ENCODE results near the gene ADAMTSL2.

- TF ChIP-seq, protein P1, sequence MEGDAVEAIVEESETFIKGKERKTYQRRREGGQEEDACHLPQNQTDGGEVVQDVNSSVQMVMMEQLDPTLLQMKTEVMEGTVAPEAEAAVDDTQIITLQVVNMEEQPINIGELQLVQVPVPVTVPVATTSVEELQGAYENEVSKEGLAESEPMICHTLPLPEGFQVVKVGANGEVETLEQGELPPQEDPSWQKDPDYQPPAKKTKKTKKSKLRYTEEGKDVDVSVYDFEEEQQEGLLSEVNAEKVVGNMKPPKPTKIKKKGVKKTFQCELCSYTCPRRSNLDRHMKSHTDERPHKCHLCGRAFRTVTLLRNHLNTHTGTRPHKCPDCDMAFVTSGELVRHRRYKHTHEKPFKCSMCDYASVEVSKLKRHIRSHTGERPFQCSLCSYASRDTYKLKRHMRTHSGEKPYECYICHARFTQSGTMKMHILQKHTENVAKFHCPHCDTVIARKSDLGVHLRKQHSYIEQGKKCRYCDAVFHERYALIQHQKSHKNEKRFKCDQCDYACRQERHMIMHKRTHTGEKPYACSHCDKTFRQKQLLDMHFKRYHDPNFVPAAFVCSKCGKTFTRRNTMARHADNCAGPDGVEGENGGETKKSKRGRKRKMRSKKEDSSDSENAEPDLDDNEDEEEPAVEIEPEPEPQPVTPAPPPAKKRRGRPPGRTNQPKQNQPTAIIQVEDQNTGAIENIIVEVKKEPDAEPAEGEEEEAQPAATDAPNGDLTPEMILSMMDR (IDR thresholded peaks at IDR 0.05): no peak
- no peak for TF ChIP-seq EP300 (IDR thresholded peaks at IDR 0.05)
Observed at GRCh38 chr9:133509179-133510083, 25.1 kb upstream of the ADAMTSL2 start.

Data from ovary (tissue), 3 donors.